ENCODE results near the gene MIER3.
A peak's percentile ranks its signal among the peaks of the same experiment; 100 is the strongest.

The MIER3 gene

GRCh38 chr5:56951946-56952691 is at the start of gene MIER3:
Gene MIER3 (minus strand): TSS chr5:56952123. CDS start chr5:56952102, 21 bp downstream.
- Histone ChIP-seq H3K4me1 (ENCODE audit: control insufficient read depth, insufficient read depth, low read length) (peaks cover 10% of the 10 kb centered on the region), H3K36me3 (ENCODE audit: control insufficient read depth, insufficient read depth, low read length) (no peaks in the 10 kb centered on the region), H3K9me3 (ENCODE audit: control insufficient read depth, low read length) (no peaks in the 10 kb centered on the region), H3K4me3 (ENCODE audit: low read length) (peak within 1 kb of the TSS; percentile 78), H3K27me3 (ENCODE audit: control insufficient read depth, insufficient read depth, low read length) (peaks cover 11% of the 10 kb centered on the region), H3K9ac (ENCODE audit: low read length) (peak within 1 kb of the TSS; percentile 84)

- Histone ChIP-seq H3K9ac (ENCODE audit: low read length) (no peak overlapping the region), H3K27me3 (ENCODE audit: control insufficient read depth, insufficient read depth, low read length) (no peaks in the 10 kb centered on the region), H3K9me3 (ENCODE audit: control insufficient read depth, low read length) (no peaks in the 10 kb centered on the region), H3K4me1 (ENCODE audit: control insufficient read depth, insufficient read depth, low read length) (no peaks in the 10 kb centered on the region), H3K4me3 (ENCODE audit: low read length) (no peak overlapping the region), H3K36me3 (ENCODE audit: control insufficient read depth, insufficient read depth, low read length) (no peaks in the 10 kb centered on the region)
Measured at GRCh38 chr5:56995596-56995995, 43.7 kb upstream of the MIER3 start.

- H3K27me3 ChIP-seq (ENCODE audit: control insufficient read depth, insufficient read depth, low read length) = no peaks in the 10 kb centered on the region
- H3K4me3 ChIP-seq (ENCODE audit: low read length) = no peak overlapping the region
- no peaks in the 10 kb centered on the region for H3K9me3 ChIP-seq (ENCODE audit: control insufficient read depth, low read length)
- no peaks in the 10 kb centered on the region for H3K36me3 ChIP-seq (ENCODE audit: control insufficient read depth, insufficient read depth, low read length)
- no peaks in the 10 kb centered on the region for H3K4me1 ChIP-seq (ENCODE audit: control insufficient read depth, insufficient read depth, low read length)
- H3K9ac ChIP-seq (ENCODE audit: low read length) = no peak overlapping the region
Measured at GRCh38 chr5:56993241-56993640, 41.3 kb upstream of the MIER3 start.

GRCh38 chr5:56989676-56990075 is 37.8 kb upstream of the MIER3 start:
- Histone ChIP-seq H3K27me3 (ENCODE audit: control insufficient read depth, insufficient read depth, low read length) (no peaks in the 10 kb centered on the region), H3K9ac (ENCODE audit: low read length) (no peak overlapping the region), H3K9me3 (ENCODE audit: control insufficient read depth, low read length) (no peaks in the 10 kb centered on the region), H3K4me1 (ENCODE audit: control insufficient read depth, insufficient read depth, low read length) (peaks cover 8% of the 10 kb centered on the region), H3K36me3 (ENCODE audit: control insufficient read depth, insufficient read depth, low read length) (no peaks in the 10 kb centered on the region), H3K4me3 (ENCODE audit: low read length) (no peak overlapping the region)

GRCh38 chr5:56988490-56988889 is 36.6 kb upstream of the MIER3 start:
- Histone ChIP-seq H3K27me3 (ENCODE audit: control insufficient read depth, insufficient read depth, low read length) (no peaks in the 10 kb centered on the region), H3K4me1 (ENCODE audit: control insufficient read depth, insufficient read depth, low read length) (peaks cover 8% of the 10 kb centered on the region), H3K36me3 (ENCODE audit: control insufficient read depth, insufficient read depth, low read length) (no peaks in the 10 kb centered on the region), H3K9me3 (ENCODE audit: control insufficient read depth, low read length) (no peaks in the 10 kb centered on the region), H3K9ac (ENCODE audit: low read length) (no peak overlapping the region), H3K4me3 (ENCODE audit: low read length) (no peak overlapping the region)

- H3K4me1 ChIP-seq (ENCODE audit: control insufficient read depth, insufficient read depth, low read length) = peaks cover 8% of the 10 kb centered on the region
- H3K27me3 ChIP-seq (ENCODE audit: control insufficient read depth, insufficient read depth, low read length) = no peaks in the 10 kb centered on the region
Measured at GRCh38 chr5:56987171-56987570, 35.2 kb upstream of the MIER3 start.

GRCh38 chr5:56986626-56986947 is 34.7 kb upstream of the MIER3 start:
- Histone ChIP-seq H3K4me3 (ENCODE audit: low read length) (no peak overlapping the region), H3K27me3 (ENCODE audit: control insufficient read depth, insufficient read depth, low read length) (no peaks in the 10 kb centered on the region), H3K36me3 (ENCODE audit: control insufficient read depth, insufficient read depth, low read length) (no peaks in the 10 kb centered on the region), H3K9ac (ENCODE audit: low read length) (no peak overlapping the region), H3K9me3 (ENCODE audit: control insufficient read depth, low read length) (no peaks in the 10 kb centered on the region), H3K4me1 (ENCODE audit: control insufficient read depth, insufficient read depth, low read length) (peaks cover 8% of the 10 kb centered on the region)

More at GRCh38 chr5:56987171-56987570, 35.2 kb upstream of the MIER3 start:
- Histone ChIP-seq H3K4me3 (ENCODE audit: low read length) (no peak overlapping the region), H3K9me3 (ENCODE audit: control insufficient read depth, low read length) (no peaks in the 10 kb centered on the region), H3K36me3 (ENCODE audit: control insufficient read depth, insufficient read depth, low read length) (no peaks in the 10 kb centered on the region), H3K9ac (ENCODE audit: low read length) (no peak overlapping the region)

- H3K27me3 ChIP-seq (ENCODE audit: control insufficient read depth, insufficient read depth, low read length) = no peaks in the 10 kb centered on the region
- H3K4me1 ChIP-seq (ENCODE audit: control insufficient read depth, insufficient read depth, low read length) = peaks cover 8% of the 10 kb centered on the region
- no peak overlapping the region for H3K9ac ChIP-seq (ENCODE audit: low read length)
- no peak overlapping the region for H3K4me3 ChIP-seq (ENCODE audit: low read length)
- no peaks in the 10 kb centered on the region for H3K9me3 ChIP-seq (ENCODE audit: control insufficient read depth, low read length)
- H3K36me3 ChIP-seq (ENCODE audit: control insufficient read depth, insufficient read depth, low read length) = no peaks in the 10 kb centered on the region
Measured at GRCh38 chr5:56985936-56986625, 34.2 kb upstream of the MIER3 start.

- H3K4me3 ChIP-seq (ENCODE audit: low read length) = no peak overlapping the region
- no peaks in the 10 kb centered on the region for H3K36me3 ChIP-seq (ENCODE audit: control insufficient read depth, insufficient read depth, low read length)
- no peaks in the 10 kb centered on the region for H3K27me3 ChIP-seq (ENCODE audit: control insufficient read depth, insufficient read depth, low read length)
- H3K9ac ChIP-seq (ENCODE audit: low read length) = no peak overlapping the region
- no peaks in the 10 kb centered on the region for H3K9me3 ChIP-seq (ENCODE audit: control insufficient read depth, low read length)
- H3K4me1 ChIP-seq (ENCODE audit: control insufficient read depth, insufficient read depth, low read length) = peaks cover 8% of the 10 kb centered on the region
Measured at GRCh38 chr5:56984445-56984844, 32.5 kb upstream of the MIER3 start.

- H3K27me3 ChIP-seq (ENCODE audit: control insufficient read depth, insufficient read depth, low read length) = no peaks in the 10 kb centered on the region
- no peaks in the 10 kb centered on the region for H3K36me3 ChIP-seq (ENCODE audit: control insufficient read depth, insufficient read depth, low read length)
- peaks cover 8% of the 10 kb centered on the region for H3K4me1 ChIP-seq (ENCODE audit: control insufficient read depth, insufficient read depth, low read length)
- H3K9ac ChIP-seq (ENCODE audit: low read length) = no peak overlapping the region
- H3K4me3 ChIP-seq (ENCODE audit: low read length) = no peak overlapping the region
- no peaks in the 10 kb centered on the region for H3K9me3 ChIP-seq (ENCODE audit: control insufficient read depth, low read length)
Measured at GRCh38 chr5:56983593-56984361, 31.9 kb upstream of the MIER3 start.

- Histone ChIP-seq H3K4me1 (ENCODE audit: control insufficient read depth, insufficient read depth, low read length) (peaks cover 8% of the 10 kb centered on the region), H3K9me3 (ENCODE audit: control insufficient read depth, low read length) (no peaks in the 10 kb centered on the region), H3K9ac (ENCODE audit: low read length) (no peak overlapping the region), H3K27me3 (ENCODE audit: control insufficient read depth, insufficient read depth, low read length) (no peaks in the 10 kb centered on the region), H3K36me3 (ENCODE audit: control insufficient read depth, insufficient read depth, low read length) (no peaks in the 10 kb centered on the region), H3K4me3 (ENCODE audit: low read length) (no peak overlapping the region)
Measured at GRCh38 chr5:56981548-56982315, 29.8 kb upstream of the MIER3 start.
